ENCODE data around the gene SBK3.
"Not testable (repeated sequence)": the region's sequence is repeated elsewhere in the genome, so short reads cannot be mapped to it uniquely, and the experiment has no call there.

SBK3 gene

GRCh38 chr19:55576746-55577145 is 31.4 kb upstream of the SBK3 start:
- Histone ChIP-seq H4K8ac (ENCODE audit: low read length) (no peak overlapping the region), H3K4me1 (ENCODE audit: control insufficient read depth, insufficient read depth, low read depth, low read length) (peaks cover 28% of the 10 kb centered on the region), H3K9me3 (ENCODE audit: control insufficient read depth, low read length) (no peaks in the 10 kb centered on the region), H3K14ac (ENCODE audit: low read length in 2 of 2) (no peak overlapping the region), H2BK12ac (ENCODE audit: low read length in 2 of 2) (no peak overlapping the region), H3K79me1 (replicated peaks; ENCODE audit: low read length, poor library complexity, severe bottlenecking) (peaks cover 2% of the 10 kb centered on the region), H3K4me2 (ENCODE audit: low read length, poor library complexity, severe bottlenecking) (no peak overlapping the region), H3K4ac (ENCODE audit: low read depth in 1 of 2, low read length in 2 of 2) (no peak overlapping the region), H2BK5ac (ENCODE audit: low read depth, low read length, poor library complexity, severe bottlenecking) (no peak overlapping the region), H3K23ac (ENCODE audit: low read length in 2 of 2) (no peak overlapping the region), H3K18ac (ENCODE audit: low read depth in 1 of 2, low read length in 2 of 2) (no peak overlapping the region), H3K9ac (ENCODE audit: low read length) (no peak overlapping the region), H2BK120ac (ENCODE audit: low read depth, low read length) (no peak overlapping the region), H2AFZ (ENCODE audit: low read depth, low read length) (no peak overlapping the region), H3K27me3 (ENCODE audit: control insufficient read depth in 1 of 2, insufficient read depth in 1 of 2, low read length in 2 of 2) (no peaks in the 10 kb centered on the region), H3K27ac (ENCODE audit: low read length, poor library complexity, severe bottlenecking) (no peak overlapping the region), H2BK15ac (ENCODE audit: low read depth, poor library complexity, severe bottlenecking) (no peak overlapping the region), H4K91ac (ENCODE audit: low read length) (no peak overlapping the region), H3K4me3 (ENCODE audit: insufficient read depth in 1 of 2, low read depth in 1 of 2, low read length in 2 of 2) (no peak overlapping the region), H2AK5ac (ENCODE audit: low read length, severe bottlenecking) (no peak overlapping the region), H3K36me3 (ENCODE audit: control insufficient read depth in 1 of 2, insufficient read depth in 2 of 2, low read depth in 1 of 2, low read length in 2 of 2) (peaks cover 13 to 29% of the 10 kb centered on the region in 2 experiments)
- DNase-seq = no peak
- 98% methylated on average over 4 of the region's 5 CpGs for WGBS

DNA sequence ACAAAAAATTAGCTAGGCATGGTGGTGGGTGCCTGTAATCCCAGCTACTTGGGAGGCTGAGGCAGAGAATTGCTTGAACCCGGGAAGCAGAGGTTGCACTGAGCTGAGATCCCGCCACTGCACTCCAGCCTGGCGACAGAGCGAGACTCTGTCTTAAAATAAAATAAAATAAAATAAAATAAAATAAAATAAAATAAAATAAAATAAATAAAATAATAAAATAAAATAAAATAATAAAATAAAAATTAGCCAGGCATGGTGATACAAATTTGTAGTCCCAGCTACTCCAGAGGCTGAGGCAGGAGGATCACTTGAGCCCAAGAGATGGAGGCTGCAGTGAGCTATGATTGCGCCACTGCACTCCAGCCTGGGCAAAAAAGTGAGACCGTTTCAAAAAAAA is 28.6 kb upstream of the SBK3 start:
- H3K14ac ChIP-seq (ENCODE audit: low read length in 2 of 2); H4K8ac ChIP-seq (ENCODE audit: low read length); H3K27ac ChIP-seq (ENCODE audit: low read length, poor library complexity, severe bottlenecking); H2AFZ ChIP-seq (ENCODE audit: low read depth, low read length); H3K4ac ChIP-seq (ENCODE audit: low read depth in 1 of 2, low read length in 2 of 2); H3K9ac ChIP-seq (ENCODE audit: low read length); H3K4me2 ChIP-seq (ENCODE audit: low read length, poor library complexity, severe bottlenecking); H3K23ac ChIP-seq (ENCODE audit: low read length in 2 of 2); DNase-seq; H2AK5ac ChIP-seq (ENCODE audit: low read length, severe bottlenecking); H3K4me3 ChIP-seq (ENCODE audit: insufficient read depth in 1 of 2, low read depth in 1 of 2, low read length in 2 of 2); H3K27me3 ChIP-seq (ENCODE audit: control insufficient read depth in 1 of 2, insufficient read depth in 1 of 2, low read length in 2 of 2); H4K91ac ChIP-seq (ENCODE audit: low read length); H2BK15ac ChIP-seq (ENCODE audit: low read depth, poor library complexity, severe bottlenecking); H2BK5ac ChIP-seq (ENCODE audit: low read depth, low read length, poor library complexity, severe bottlenecking); H2BK120ac ChIP-seq (ENCODE audit: low read depth, low read length); H3K18ac ChIP-seq (ENCODE audit: low read depth in 1 of 2, low read length in 2 of 2); H3K9me3 ChIP-seq (ENCODE audit: control insufficient read depth, low read length); H3K79me1 ChIP-seq (replicated peaks; ENCODE audit: low read length, poor library complexity, severe bottlenecking); H2BK12ac ChIP-seq (ENCODE audit: low read length in 2 of 2): not testable (repeated sequence)
- Histone ChIP-seq H3K36me3 (ENCODE audit: control insufficient read depth in 1 of 2, insufficient read depth in 2 of 2, low read depth in 1 of 2, low read length in 2 of 2) (peaks cover 13 to 23% of the 10 kb centered on the region in 2 experiments), H3K4me1 (ENCODE audit: control insufficient read depth, insufficient read depth, low read depth, low read length) (peaks cover 15% of the 10 kb centered on the region)
- whole genome bisulfite sequencing = 100% methylated on average over 1 of the region's 6 CpGs

DNA sequence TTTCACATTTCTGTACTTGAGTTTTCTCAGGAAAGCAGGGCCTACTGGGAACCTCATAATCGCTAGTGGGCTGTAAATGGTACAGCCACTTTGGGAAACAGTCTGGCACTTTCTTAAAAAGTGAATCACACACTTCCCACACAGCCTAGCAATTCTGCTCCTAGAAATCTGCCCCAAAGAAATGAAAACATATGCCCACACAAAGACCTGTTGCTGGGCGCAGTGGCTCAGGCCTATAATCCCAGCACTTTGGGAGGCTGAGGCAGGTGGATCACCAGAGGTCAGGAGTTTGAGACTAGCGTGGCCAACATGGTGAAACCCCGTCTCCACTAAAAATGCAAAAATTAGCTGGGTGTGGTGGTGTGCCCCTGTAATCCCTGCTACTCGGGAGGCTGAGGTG is 24.1 kb upstream of the SBK3 start:
- H2BK120ac ChIP-seq (ENCODE audit: low read depth, low read length); H3K4ac ChIP-seq (ENCODE audit: low read depth in 1 of 2, low read length in 2 of 2); H3K9me3 ChIP-seq (ENCODE audit: control insufficient read depth, low read length); H3K27ac ChIP-seq (ENCODE audit: low read length, poor library complexity, severe bottlenecking); H2AK5ac ChIP-seq (ENCODE audit: low read length, severe bottlenecking); H3K36me3 ChIP-seq (ENCODE audit: control insufficient read depth in 1 of 2, insufficient read depth in 2 of 2, low read depth in 1 of 2, low read length in 2 of 2); H3K23ac ChIP-seq (ENCODE audit: low read length in 2 of 2); H3K14ac ChIP-seq (ENCODE audit: low read length in 2 of 2); H2BK15ac ChIP-seq (ENCODE audit: low read depth, poor library complexity, severe bottlenecking); H2AFZ ChIP-seq (ENCODE audit: low read depth, low read length); H3K4me1 ChIP-seq (ENCODE audit: control insufficient read depth, insufficient read depth, low read depth, low read length); H2BK5ac ChIP-seq (ENCODE audit: low read depth, low read length, poor library complexity, severe bottlenecking); H3K4me2 ChIP-seq (ENCODE audit: low read length, poor library complexity, severe bottlenecking); H3K79me1 ChIP-seq (replicated peaks; ENCODE audit: low read length, poor library complexity, severe bottlenecking); H3K9ac ChIP-seq (ENCODE audit: low read length); H2BK12ac ChIP-seq (ENCODE audit: low read length in 2 of 2); H4K8ac ChIP-seq (ENCODE audit: low read length); H3K18ac ChIP-seq (ENCODE audit: low read depth in 1 of 2, low read length in 2 of 2); H4K91ac ChIP-seq (ENCODE audit: low read length); DNase-seq; H3K4me3 ChIP-seq (ENCODE audit: insufficient read depth in 1 of 2, low read depth in 1 of 2, low read length in 2 of 2): not testable (repeated sequence)
- peaks cover 0 to 16% of the 10 kb centered on the region in 2 experiments for H3K27me3 ChIP-seq (ENCODE audit: control insufficient read depth in 1 of 2, insufficient read depth in 1 of 2, low read length in 2 of 2)
- 88% methylated on average over 5 of the region's 5 CpGs for WGBS

DNA sequence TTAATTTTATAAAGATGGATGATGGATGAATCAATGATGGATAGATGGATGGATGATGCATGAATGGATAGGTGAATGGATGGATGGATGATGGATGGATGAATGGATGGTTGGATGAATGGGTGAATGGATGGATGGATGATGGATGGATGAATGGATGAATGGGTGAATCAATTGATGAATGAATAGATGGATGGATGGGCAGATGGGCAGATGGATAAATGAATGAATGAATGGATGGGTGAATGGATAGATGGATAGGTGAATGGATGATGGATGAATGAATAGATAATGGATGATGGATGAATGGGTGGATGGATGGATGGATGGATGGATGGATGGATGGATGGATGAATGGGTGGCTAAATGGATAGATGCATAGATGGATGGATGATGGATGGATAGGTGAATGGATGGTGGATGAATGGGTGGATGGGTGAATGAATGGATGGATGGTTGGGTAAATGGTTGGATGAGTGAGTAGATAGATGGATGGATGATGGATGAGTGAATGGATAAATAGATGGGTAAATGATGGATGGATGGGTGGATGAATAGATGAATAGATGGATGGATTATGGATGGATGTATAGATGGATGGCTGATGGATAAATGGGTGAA is 22.5 kb upstream of the SBK3 start:
- Histone ChIP-seq H3K18ac (ENCODE audit: low read depth in 1 of 2, low read length in 2 of 2) (no peak overlapping the region), H3K9ac (ENCODE audit: low read length) (no peak overlapping the region), H3K4me3 (ENCODE audit: insufficient read depth in 1 of 2, low read depth in 1 of 2, low read length in 2 of 2) (no peak overlapping the region), H3K4me2 (ENCODE audit: low read length, poor library complexity, severe bottlenecking) (no peak overlapping the region), H4K91ac (ENCODE audit: low read length) (no peak overlapping the region), H2BK120ac (ENCODE audit: low read depth, low read length) (no peak overlapping the region), H4K8ac (ENCODE audit: low read length) (no peak overlapping the region), H2BK12ac (ENCODE audit: low read length in 2 of 2) (no peak overlapping the region), H2BK15ac (ENCODE audit: low read depth, poor library complexity, severe bottlenecking) (no peak overlapping the region), H3K79me1 (replicated peaks; ENCODE audit: low read length, poor library complexity, severe bottlenecking) (no peaks in the 10 kb centered on the region), H2BK5ac (ENCODE audit: low read depth, low read length, poor library complexity, severe bottlenecking) (no peak overlapping the region), H3K4ac (ENCODE audit: low read depth in 1 of 2, low read length in 2 of 2) (no peak overlapping the region), H3K4me1 (ENCODE audit: control insufficient read depth, insufficient read depth, low read depth, low read length) (peaks cover 3% of the 10 kb centered on the region), H3K23ac (ENCODE audit: low read length in 2 of 2) (no peak overlapping the region), H3K14ac (ENCODE audit: low read length in 2 of 2) (no peak overlapping the region), H3K36me3 (ENCODE audit: control insufficient read depth in 1 of 2, insufficient read depth in 2 of 2, low read depth in 1 of 2, low read length in 2 of 2) (no peaks in the 10 kb centered on the region), H2AFZ (ENCODE audit: low read depth, low read length) (no peak overlapping the region), H2AK5ac (ENCODE audit: low read length, severe bottlenecking) (no peak overlapping the region), H3K9me3 (ENCODE audit: control insufficient read depth, low read length) (peaks cover 8% of the 10 kb centered on the region), H3K27ac (ENCODE audit: low read length, poor library complexity, severe bottlenecking) (no peak overlapping the region), H3K27me3 (ENCODE audit: control insufficient read depth in 1 of 2, insufficient read depth in 1 of 2, low read length in 2 of 2) (peaks cover 0 to 23% of the 10 kb centered on the region in 2 experiments)
- no peak for DNase-seq
